NCI-H2227 (cell line): ENCODE measurements around the gene CTBP1.

Experiments used
- DNase-seq: peaks from one replicate; lab custom pipeline; 2025; ENCODE audit not compliant: unreplicated experiment; lab: John Stamatoyannopoulos, UW

Gene CTBP1

GRCh38 chr4:1285151-1285789 is 36.3 kb upstream of the CTBP1 start:
- no peak for DNase-seq

DNA sequence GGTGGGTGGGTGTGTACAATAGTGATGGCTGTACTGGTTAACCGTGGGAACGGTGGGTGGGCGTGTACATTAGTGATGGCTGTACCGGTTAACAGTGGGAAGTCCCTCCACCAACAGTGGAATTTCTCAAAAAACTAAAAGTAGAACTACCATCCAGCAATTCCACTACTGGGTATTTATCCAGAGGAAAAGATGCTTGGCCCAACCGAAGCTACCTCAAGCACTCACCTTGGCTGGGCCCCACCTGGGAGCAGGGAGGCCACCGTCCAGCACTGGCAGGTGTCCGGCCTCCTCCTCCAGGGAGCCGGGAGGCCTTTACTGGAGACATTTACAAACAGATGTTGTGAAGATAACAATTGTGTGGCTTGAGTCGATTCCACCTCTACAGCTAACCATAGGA is 34.8 kb upstream of the CTBP1 start:
- no peak for DNase-seq

DNA sequence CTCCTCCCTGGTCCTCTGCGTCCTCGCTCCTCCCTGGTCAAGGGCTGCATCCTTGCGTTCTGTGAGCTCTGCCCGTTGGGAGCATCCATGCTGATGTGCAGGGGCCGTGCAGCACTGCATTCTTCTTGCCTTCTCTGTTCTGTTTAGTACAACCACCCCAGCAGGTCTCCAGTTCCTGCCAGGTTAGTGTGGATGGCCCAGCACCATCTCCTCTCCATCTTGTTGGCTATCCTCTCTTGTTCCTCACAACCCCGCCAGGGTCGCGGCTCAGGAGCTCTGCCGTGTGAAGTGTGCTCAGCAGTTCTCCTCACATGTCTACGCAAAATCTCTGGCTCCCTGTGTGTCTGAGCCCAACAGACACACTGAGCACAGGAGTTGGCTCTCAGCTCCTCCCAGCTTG is 30.3 kb upstream of the CTBP1 start:
- no peak for DNase-seq

GRCh38 chr4:1277667-1278665 is 29.0 kb upstream of the CTBP1 start:
- no peak for DNase-seq

GRCh38 chr4:1276984-1277383 is 28.1 kb upstream of the CTBP1 start:
- DNase-seq: no peak

GRCh38 chr4:1274871-1275270 is 25.9 kb upstream of the CTBP1 start:
- no peak for DNase-seq

GRCh38 chr4:1271686-1272085 is 22.8 kb upstream of the CTBP1 start:
- no peak for DNase-seq

DNA sequence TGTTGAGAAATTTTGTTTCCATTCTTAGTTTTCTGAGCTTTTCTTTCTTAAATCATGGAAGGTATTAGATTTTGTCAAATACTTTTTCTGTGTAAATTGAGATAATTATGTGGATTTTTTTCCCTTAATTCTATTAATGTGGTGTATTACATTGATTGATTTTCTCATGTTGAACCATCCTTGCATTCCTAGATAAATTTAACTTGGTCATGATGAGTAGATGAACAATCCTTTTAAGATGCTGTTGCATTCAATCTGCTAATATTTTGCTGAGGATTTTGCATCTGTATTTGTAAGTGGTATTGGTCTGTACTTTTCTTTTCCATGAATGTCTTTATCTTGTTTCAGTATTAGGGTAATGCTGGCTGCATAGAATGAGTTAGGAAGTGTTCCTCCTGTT is 20.3 kb upstream of the CTBP1 start:
- DNase-seq: no peak

DNA sequence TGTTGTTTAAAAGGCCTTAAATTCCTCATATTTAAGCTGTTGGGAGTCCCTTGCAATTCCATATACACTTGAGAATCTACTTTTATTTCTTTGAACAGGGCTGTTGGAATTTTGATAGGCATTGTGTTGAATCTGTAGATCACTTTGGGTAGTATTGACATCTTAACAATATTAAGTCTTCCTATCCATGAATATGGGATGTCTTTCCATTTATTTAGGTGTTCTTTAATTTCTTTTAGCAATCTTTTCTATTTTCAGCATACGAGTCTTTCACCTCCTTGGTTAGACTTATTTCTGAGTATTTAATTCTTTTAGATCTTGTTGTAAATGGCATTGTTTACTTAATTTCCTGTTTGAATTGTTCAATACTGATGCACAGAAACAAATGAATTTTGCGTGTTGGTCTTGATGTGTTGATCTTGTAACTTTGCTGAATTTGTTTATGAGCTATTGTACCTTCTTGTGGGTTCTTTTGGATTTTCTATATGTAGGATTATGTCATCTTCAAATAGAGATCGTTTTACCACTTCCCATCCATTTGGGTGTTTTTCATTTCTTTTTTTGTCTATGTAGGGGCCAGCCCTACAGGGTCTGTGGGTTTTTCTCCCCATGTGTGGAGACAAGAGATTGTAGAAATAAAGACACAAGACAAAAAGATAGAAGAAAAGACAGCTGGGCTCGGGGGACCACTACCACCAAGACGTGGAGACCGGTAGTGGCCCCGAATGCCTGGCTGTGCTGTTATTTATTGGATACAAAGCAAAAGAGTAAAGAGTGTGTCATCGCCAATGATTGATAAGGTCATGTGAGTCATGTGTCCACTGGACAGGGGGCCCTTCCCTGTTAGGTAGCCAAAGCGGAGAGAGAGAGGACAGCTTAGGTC is 18.2 kb upstream of the CTBP1 start:
- DNase-seq: no peak

GRCh38 chr4:1265351-1265750 is 16.4 kb upstream of the CTBP1 start:
- DNase-seq: no peak

DNA sequence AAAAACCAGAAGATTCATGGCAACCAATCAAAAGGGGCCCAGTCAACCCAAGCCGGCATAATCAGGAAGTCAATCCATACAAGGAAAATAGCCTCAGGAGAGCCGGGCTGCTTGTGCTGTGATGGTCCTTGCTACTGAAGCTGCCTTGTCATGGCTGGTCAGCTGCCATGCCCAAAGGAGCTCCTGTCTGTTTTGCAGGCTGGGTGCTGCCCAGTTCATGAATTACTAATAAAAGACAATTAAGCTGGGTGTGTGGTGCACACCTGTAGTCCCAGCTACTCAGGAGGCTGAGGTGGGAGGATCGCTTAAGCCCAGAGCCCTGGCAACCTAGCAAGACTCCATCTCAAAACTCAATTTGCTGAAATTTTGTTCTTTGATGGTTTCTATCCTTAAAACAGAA is 16.0 kb upstream of the CTBP1 start:
- no peak for DNase-seq

DNA sequence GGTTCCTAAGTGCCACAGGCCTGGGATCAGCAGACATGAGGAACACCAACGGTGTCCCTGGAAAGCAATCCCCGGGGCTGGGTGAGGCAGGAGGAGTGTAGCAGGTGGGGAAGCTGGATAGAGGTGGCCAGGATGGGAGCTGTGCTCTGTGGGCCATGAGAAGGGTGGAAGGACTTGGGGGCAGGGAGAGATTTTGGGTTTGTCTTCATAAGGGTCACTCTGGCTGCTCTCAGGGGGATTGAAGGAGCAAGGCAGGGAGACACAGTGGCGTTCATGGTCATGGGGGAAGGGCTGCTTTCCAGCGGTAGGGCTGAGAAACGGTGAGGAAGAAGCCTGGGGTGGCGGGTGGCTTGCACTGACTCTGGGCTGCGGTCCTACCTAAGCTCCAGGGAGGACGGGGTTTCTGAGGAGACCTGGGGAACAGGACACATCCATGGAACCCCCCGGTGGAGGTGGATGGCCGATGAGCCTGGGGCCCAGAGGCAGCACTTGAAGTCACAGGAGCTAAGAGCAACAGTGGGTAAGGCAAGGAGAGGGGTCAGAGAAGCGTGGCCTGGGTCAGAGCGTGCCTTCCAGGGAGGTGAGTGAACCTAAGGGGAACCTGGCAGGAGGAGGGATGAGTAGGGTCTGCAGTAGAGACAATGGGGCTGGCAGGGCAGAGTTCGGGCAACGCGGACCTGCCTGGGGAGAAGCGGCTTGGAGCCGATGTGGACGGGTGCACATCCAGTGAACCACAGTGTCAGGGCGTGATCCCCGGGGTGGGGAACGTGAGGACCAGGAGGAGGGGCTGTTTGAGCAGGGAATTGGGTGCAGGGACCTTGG is 12.4 kb upstream of the CTBP1 start:
- DNase-seq: no peak

DNA sequence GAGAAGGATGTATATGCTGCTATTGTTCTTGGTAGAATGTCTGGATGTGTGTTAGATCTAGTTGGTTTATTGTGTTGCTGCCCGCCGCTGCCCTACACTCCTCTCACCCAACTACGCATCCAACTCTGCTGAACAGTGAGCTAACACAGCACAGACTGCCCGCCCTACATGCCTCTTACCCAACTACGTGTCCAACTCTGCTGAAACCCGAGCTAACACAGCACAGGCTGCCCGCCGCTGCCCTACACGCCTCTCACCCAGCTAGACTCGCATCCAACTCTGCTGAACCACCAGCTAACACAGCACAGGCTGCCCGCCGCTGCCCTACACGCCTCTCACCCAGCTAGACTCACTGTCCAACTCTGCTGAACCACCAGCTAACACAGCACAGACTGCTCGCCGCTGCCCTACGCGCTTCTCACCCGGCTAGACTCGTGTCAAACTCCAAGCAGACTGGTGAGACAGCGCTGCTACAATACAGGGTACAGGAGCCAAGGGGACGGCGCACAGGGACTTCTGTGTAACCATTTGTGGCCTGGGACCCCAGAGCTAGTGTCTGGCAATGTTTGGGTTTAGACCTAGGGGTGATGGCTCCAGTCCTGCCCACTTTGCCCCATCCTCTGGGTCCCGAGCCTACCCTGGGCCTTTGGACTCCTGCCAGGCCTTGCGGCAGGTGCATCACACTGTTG is 11.6 kb upstream of the CTBP1 start:
- no peak for DNase-seq

DNA sequence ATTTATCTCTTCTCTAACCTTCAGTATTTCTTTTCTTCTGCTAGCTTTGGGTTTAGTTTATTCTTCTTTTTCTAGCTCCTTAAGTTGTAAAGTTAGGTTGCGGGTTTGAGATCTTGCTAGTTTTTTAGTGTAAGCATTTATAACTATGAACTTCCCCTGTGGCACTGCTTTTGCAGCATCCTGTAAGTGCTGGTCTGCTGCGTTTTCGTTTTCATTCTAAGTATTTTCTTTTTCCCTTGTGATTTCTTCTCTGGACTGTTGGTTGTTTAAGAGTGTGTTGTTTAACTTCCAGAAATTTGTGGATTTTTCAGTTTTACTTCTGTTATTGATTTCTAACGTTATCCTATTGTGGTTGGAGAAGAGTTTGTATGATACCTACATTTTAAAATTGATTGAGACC is 11.0 kb upstream of the CTBP1 start:
- no peak for DNase-seq

DNA sequence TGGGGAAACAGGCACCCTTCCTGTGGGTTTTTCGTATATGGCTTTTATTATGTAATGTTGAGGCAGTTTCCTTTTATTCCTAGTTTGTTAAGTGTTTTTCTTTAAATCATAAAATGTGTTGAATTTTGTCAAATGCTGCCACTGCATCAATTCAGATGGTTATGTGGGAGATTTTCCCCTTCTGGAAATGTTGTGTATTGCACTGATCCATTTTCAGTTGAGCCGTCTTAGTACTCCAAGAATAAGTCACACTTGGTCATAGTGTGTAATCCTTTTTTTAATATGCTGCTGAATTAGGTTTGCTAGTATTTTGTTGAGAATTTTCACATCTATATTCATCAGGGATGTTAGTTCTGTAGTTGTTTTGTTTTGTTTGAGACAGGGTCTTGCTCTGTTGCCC is 9.5 kb upstream of the CTBP1 start:
- DNase-seq: no peak

DNA sequence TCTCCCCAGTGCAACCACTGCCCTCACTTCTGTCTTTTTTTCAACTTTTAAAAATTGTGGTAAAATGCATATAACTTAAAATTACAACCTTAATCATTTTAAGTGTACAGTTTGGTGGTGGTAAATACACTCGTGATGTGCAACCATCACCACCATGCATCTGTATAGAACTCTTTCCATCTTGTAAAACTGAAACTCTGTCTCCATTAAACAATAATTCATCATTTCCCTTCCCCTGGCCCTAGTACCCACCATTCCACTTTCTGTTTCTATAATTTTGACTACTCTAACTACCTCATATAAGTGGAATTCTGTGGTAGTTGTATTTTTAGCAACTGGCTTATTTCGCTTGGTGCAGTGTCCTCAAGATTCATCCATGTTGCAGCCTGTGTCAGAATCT is 6.8 kb upstream of the CTBP1 start:
- no peak for DNase-seq

- no peak for DNase-seq
These were observed 6.2 kb upstream of the CTBP1 start for GRCh38 chr4:1255151-1255550.

DNA sequence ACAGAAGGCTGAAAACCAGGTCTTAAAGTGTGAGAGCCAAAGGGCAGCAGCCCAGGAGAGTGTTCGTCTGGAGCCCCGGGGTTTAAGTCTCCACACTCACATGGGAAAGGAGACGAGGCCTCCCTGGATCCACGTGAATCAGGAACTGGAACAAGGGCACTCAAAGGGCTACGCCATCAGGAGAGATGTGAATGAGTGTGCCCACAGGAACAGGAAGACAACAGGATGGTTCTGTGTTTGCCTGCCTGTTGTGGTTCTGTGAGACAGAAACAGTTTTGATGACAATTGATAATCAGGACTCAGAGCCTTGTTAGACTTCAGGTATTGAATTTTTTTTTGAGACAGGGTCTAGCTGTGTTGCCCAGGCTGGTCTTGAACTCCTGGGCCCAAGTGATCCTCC is 4.9 kb upstream of the CTBP1 start:
- no peak for DNase-seq

- no peak for DNase-seq
These were observed 4.1 kb upstream of the CTBP1 start for GRCh38 chr4:1252928-1253492.

GRCh38 chr4:1251773-1252066 is 2.8 kb upstream of the CTBP1 start:
- no peak for DNase-seq
